ENCODE data around the gene CDKL1. TPM values are rescaled to one million over a fixed set of nuclear protein-coding genes. Genes with fewer than 3 reads are reported as not detected.

The CDKL1 gene
- total RNA-seq, 1 experiment from 2014 or later, result 2.4 TPM

DNA sequence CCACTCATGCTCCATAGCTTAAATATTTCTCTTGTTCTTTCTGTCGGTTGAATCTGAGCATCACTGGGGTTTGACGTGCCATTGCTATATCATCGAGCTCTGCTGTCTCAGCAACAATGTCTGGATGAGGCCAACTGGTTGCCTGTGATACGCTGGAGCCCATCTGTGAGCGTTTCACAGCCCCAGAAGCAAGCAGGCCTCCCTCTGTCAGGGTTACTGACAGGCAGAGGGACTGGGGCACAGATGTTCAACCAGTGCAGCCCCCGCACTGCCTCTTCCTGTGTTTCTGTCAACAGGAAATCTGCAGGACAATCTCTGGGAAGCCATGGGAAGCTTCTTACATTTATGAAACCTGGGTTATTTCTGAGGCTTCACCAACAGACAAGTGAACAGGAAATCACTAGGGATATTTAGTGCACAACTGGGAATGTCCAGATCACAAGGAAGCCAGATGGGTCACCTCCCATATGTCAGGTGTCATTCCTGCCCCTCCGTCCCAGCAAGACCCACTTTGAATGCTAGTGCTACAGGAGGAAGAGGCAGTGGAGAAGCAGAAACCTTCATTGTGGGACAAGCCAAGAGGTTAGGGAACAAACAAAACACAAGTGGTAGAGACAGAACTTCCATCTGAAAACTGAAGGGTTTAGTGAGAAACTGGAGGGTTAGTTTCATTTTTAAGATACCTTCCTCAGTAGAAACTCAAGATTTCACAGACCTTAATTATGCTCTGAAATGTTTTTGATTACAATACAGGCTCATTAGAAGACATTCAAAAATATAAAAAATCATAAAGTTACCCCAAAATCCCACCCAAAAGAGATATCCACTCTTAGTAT is 60.5 kb downstream of the CDKL1 start:
- POLR2A ChIA-PET (ENCODE audit: unreplicated experiment), result no interaction called here
- no peaks in the 10 kb centered on the region for H3K9me3 ChIP-seq (ENCODE audit: insufficient read depth, low read depth)
- H3K27ac ChIP-seq, result no peak overlapping the region
- H3K4me3 ChIP-seq, result no peak overlapping the region
- DNase-seq, result no peak
- CTCF ChIA-PET, result interaction anchor here (0.6 kb wide), 1 partner anchor 525 kb away, joined by 7 read pairs; no protein-coding TSS in a partner anchor
- H2AFZ ChIP-seq, result no peak overlapping the region
- H4K20me1 ChIP-seq (ENCODE audit: insufficient read depth), result no peaks in the 10 kb centered on the region
- no TSS peak for BruUV-seq (replicated peaks)
- no peaks in the 10 kb centered on the region for H3K79me2 ChIP-seq (ENCODE audit: low read depth)
- intact Hi-C loops (cut with micrococcal nuclease; ENCODE audit: unreplicated experiment), result no loop called here
- H3K36me3 ChIP-seq (ENCODE audit: low read depth), result no peaks in the 10 kb centered on the region
- H3K27me3 ChIP-seq (ENCODE audit: insufficient read depth, low read depth), result no peaks in the 10 kb centered on the region
- H3K4me2 ChIP-seq, result no peak overlapping the region
- peaks cover 12% of the 10 kb centered on the region; the same call in 1 of the 2 replicates for H3F3A ChIP-seq (ENCODE audit: insufficient read depth, low read depth)
- TF ChIP-seq EZH2 (IDR thresholded peaks at IDR 0.05; ENCODE audit: low read depth) (no peak), CTCF (conservative IDR thresholded peaks at IDR 0.05) (no peak)
- H3K4me1 ChIP-seq (replicated peaks; ENCODE audit: insufficient read depth), result peaks cover 19% of the 10 kb centered on the region
- no peaks in the 10 kb centered on the region for H3K9me2 ChIP-seq (ENCODE audit: insufficient read depth)

DNA sequence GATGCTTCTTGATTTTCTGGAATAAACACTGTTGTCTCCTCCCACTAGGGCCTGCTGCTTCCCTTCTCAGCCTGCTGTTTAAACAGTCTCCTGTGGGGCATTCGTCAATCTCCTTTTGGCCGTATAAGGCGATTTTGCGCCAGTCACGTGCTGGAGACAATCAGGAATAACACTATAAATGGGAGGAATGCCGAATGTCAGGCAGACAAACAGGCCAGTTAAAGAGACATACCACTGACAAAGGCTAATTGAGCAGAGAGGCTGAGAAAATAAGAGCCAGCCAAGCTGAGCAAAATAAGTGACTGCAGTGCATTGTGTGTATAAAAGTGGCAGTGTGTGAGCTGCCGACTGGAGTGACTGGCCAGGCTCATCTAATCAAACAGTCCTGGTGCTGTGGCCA is 61.3 kb downstream of the CDKL1 start:
- BruUV-seq (replicated peaks), result no TSS peak
- Histone ChIP-seq H3K4me3 (no peak overlapping the region), H2AFZ (no peak overlapping the region), H3K36me3 (ENCODE audit: low read depth) (no peaks in the 10 kb centered on the region), H4K20me1 (ENCODE audit: insufficient read depth) (no peaks in the 10 kb centered on the region), H3K27me3 (ENCODE audit: insufficient read depth, low read depth) (no peaks in the 10 kb centered on the region), H3K4me1 (replicated peaks; ENCODE audit: insufficient read depth) (peaks cover 19% of the 10 kb centered on the region), H3F3A (ENCODE audit: insufficient read depth, low read depth) (peaks cover 12% of the 10 kb centered on the region; the same call in 1 of the 2 replicates), H3K9me3 (ENCODE audit: insufficient read depth, low read depth) (no peaks in the 10 kb centered on the region), H3K79me2 (ENCODE audit: low read depth) (no peaks in the 10 kb centered on the region), H3K9me2 (ENCODE audit: insufficient read depth) (no peaks in the 10 kb centered on the region), H3K27ac (no peak overlapping the region), H3K4me2 (no peak overlapping the region)
- intact Hi-C loops (cut with micrococcal nuclease; ENCODE audit: unreplicated experiment), result no loop called here
- no peak for DNase-seq
- TF ChIP-seq CTCF (conservative IDR thresholded peaks at IDR 0.05), result no peak
- TF ChIP-seq EZH2 (IDR thresholded peaks at IDR 0.05; ENCODE audit: low read depth), result no peak
- ChIA-PET CTCF (interaction anchor here (0.6 kb wide), 1 partner anchor 379 kb away, joined by 19 read pairs; no protein-coding TSS in a partner anchor), POLR2A (ENCODE audit: unreplicated experiment) (no interaction called here)

DNA sequence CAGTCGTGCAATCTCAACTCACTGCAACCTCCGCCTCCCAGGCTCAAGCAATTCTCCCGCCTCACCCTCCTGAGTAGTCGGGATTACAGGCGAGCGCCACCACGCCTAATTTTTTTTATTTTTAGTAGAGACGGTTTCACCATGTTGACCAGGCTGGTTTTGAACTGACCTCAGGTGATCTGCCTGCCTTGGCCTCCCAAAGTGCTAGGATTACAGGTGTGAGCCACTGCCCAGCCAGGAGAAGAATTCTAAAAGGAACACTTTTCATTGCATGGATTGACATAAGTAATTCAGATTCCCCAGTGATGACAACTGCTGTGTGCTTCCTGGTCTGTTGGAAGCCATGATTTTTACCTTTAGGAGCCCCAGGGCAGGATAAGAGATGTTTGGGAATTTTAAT is 62.5 kb downstream of the CDKL1 start:
- Histone ChIP-seq H3K79me2 (ENCODE audit: low read depth) (no peaks in the 10 kb centered on the region), H3K9me2 (ENCODE audit: insufficient read depth) (no peaks in the 10 kb centered on the region), H2AFZ (no peak overlapping the region), H3K4me2 (no peak overlapping the region), H3F3A (ENCODE audit: insufficient read depth, low read depth) (peaks cover 12% of the 10 kb centered on the region; the same call in 1 of the 2 replicates), H3K27ac (no peak overlapping the region), H3K4me1 (replicated peaks; ENCODE audit: insufficient read depth) (peaks cover 19% of the 10 kb centered on the region), H3K36me3 (ENCODE audit: low read depth) (no peaks in the 10 kb centered on the region), H3K27me3 (ENCODE audit: insufficient read depth, low read depth) (no peaks in the 10 kb centered on the region), H4K20me1 (ENCODE audit: insufficient read depth) (no peaks in the 10 kb centered on the region), H3K9me3 (ENCODE audit: insufficient read depth, low read depth) (no peaks in the 10 kb centered on the region), H3K4me3 (no peak overlapping the region)
- intact Hi-C loops (cut with micrococcal nuclease; ENCODE audit: unreplicated experiment), result no loop called here
- BruUV-seq (replicated peaks), result no TSS peak
- DNase-seq, result no peak
- POLR2A ChIA-PET (ENCODE audit: unreplicated experiment), result no interaction called here
- no peak for TF ChIP-seq CTCF (conservative IDR thresholded peaks at IDR 0.05)
- no peak for TF ChIP-seq EZH2 (IDR thresholded peaks at IDR 0.05; ENCODE audit: low read depth)
- CTCF ChIA-PET, result no interaction called here
